ENCODE measurements around the gene STARD3NL. TPM values are rescaled to one million over a fixed set of nuclear protein-coding genes. Genes with fewer than 3 reads are reported as not detected.

STARD3NL gene
- total and polyA plus RNA-seq, 2 experiments from 2014 or later, result 64.0 to 68.1 TPM

DNA sequence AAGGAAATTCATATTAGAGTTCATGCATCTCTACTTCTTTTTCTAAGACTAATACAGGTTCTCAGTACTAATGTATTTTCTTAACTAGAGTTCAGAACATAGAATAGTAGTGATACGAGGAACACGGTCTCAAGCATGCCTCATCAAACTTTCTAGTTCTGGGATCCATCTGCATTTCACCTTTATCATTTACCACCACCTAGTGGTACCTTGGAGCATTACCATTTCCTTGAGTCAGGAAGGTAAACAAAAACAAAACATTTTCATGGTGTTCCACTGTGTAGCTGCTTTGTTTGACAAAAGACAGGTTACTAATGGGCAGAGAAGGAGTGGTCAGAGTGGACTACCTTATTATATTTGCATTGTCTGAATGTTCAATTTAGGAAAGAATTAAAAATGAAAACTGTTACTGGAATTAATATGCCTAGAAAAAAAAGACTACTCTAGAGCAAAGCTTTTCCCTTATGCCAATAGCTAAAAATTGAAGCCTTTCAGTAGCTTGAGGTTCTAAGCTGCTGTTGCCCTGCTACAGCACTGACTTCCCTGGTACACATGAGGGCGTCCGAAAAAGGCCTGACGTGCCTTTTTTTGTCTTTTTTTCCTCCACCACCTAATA lies 44.5 kb downstream of the STARD3NL start:
- WGBS, 2 experiments (ENCODE audit: low coverage in 1 of 2, low lambda C conversion rate in 2 of 2, missing lambda C conversion rate in 2 of 2), result 60 to 64% methylated on average over 5 of the region's 5 CpGs
- Histone ChIP-seq H3K79me2 (ENCODE audit: insufficient read depth) (no peaks in the 10 kb centered on the region), H3K9me2 (ENCODE audit: insufficient read depth) (no peaks in the 10 kb centered on the region), H2AFZ (no peak overlapping the region), H3K9ac (no peak overlapping the region), H3K4me1 (ENCODE audit: insufficient read depth) (no peaks in the 10 kb centered on the region), H3K27me3 (replicated peaks; ENCODE audit: insufficient read depth) (no peaks in the 10 kb centered on the region), H3F3A (ENCODE audit: insufficient read depth) (no peaks in the 10 kb centered on the region), H3K4me2 (ENCODE audit: unreplicated experiment) (no peak overlapping the region), H3K9me3 (ENCODE audit: low read depth) (no peaks in the 10 kb centered on the region), H3K4me3 (no peak overlapping the region), H3K36me3 (ENCODE audit: low read depth) (peaks cover 20% of the 10 kb centered on the region), H4K20me1 (ENCODE audit: insufficient read depth) (no peaks in the 10 kb centered on the region), H3K27ac (no peak overlapping the region)
- TF ChIP-seq EZH2phosphoT487 (IDR thresholded peaks at IDR 0.05; ENCODE audit: insufficient read depth, low read depth) (no peak), EZH2 (IDR thresholded peaks at IDR 0.05; ENCODE audit: insufficient read depth, poor library complexity, severe bottlenecking) (no peak)
- peak; percentile 64 for DNase-seq
- in situ Hi-C loops (cut with MboI), result loop anchor here (5.0 kb wide), 1 partner anchor 115 kb away; no protein-coding TSS in a partner anchor

DNA sequence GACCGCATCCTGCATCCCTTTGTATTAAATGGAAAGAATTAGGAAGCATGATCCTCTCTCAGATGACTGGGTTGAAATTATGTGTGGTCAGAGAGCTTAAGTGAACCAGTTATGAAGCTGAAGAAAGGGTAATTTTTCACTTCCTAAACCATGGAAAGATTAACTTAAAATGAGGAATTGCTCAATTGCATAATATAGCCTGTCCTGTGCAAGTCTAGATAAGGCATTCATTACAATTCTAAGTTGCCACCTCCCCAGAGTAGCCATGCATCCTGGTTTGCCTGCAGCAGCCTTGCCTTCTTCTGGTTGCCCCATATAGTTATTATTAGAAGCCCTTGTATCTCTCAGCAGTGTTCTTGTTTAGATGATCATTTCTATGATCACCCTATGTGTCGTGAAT lies 45.3 kb downstream of the STARD3NL start:
- in situ Hi-C loops (cut with MboI), result loop anchor here (5.0 kb wide), 1 partner anchor 116 kb away; no protein-coding TSS in a partner anchor
- H3K4me3 ChIP-seq, result no peak overlapping the region
- H3K27ac ChIP-seq, result no peak overlapping the region
- H3K9ac ChIP-seq, result no peak overlapping the region
- no peaks in the 10 kb centered on the region for H3K79me2 ChIP-seq (ENCODE audit: insufficient read depth)
- H3K4me2 ChIP-seq (ENCODE audit: unreplicated experiment), result no peak overlapping the region
- H3K9me3 ChIP-seq (ENCODE audit: low read depth), result no peaks in the 10 kb centered on the region
- H3F3A ChIP-seq (ENCODE audit: insufficient read depth), result no peaks in the 10 kb centered on the region
- H3K36me3 ChIP-seq (ENCODE audit: low read depth), result peaks cover 20% of the 10 kb centered on the region
- no peaks in the 10 kb centered on the region for H3K4me1 ChIP-seq (ENCODE audit: insufficient read depth)
- no peak for TF ChIP-seq EZH2 (IDR thresholded peaks at IDR 0.05; ENCODE audit: insufficient read depth, poor library complexity, severe bottlenecking)
- no peak for TF ChIP-seq EZH2phosphoT487 (IDR thresholded peaks at IDR 0.05; ENCODE audit: insufficient read depth, low read depth)
- no peaks in the 10 kb centered on the region for H3K27me3 ChIP-seq (replicated peaks; ENCODE audit: insufficient read depth)
- no peak for DNase-seq
- no peak overlapping the region for H2AFZ ChIP-seq
- H3K9me2 ChIP-seq (ENCODE audit: insufficient read depth), result no peaks in the 10 kb centered on the region
- H4K20me1 ChIP-seq (ENCODE audit: insufficient read depth), result no peaks in the 10 kb centered on the region
- 96 to 97% methylated on average over 2 of the region's 2 CpGs for WGBS, 2 experiments (ENCODE audit: low coverage in 1 of 2, low lambda C conversion rate in 2 of 2, missing lambda C conversion rate in 2 of 2)

DNA sequence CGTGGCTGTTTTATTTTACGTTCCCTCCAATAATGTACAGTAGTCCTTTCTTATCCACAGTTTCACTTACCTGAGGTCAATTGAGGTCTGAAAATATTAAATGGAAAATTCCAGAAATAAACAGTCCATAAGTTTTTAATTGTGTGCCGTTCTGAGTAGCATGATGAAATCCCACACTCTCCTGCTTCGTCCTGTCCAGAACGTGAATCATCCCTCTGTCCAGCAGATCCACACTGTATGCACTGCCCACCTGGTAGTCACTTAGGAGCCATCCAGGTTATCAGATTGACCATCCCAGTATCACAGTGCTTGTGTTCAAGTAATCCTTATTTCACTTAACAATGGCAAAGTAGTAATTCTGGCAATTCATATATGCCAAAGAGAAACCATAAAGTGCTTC lies 46.3 kb downstream of the STARD3NL start:
- H3K9ac ChIP-seq, result peak overlapping the region; percentile 28; the same call in 1 of the 2 replicates
- no peaks in the 10 kb centered on the region for H4K20me1 ChIP-seq (ENCODE audit: insufficient read depth)
- H3K27ac ChIP-seq, result no peak overlapping the region
- no peak for TF ChIP-seq EZH2phosphoT487 (IDR thresholded peaks at IDR 0.05; ENCODE audit: insufficient read depth, low read depth)
- no peak for TF ChIP-seq EZH2 (IDR thresholded peaks at IDR 0.05; ENCODE audit: insufficient read depth, poor library complexity, severe bottlenecking)
- H3K4me3 ChIP-seq, result no peak overlapping the region
- no peaks in the 10 kb centered on the region for H3K27me3 ChIP-seq (replicated peaks; ENCODE audit: insufficient read depth)
- WGBS, 2 experiments (ENCODE audit: low coverage in 1 of 2, low lambda C conversion rate in 2 of 2, missing lambda C conversion rate in 2 of 2), result 65 to 69% methylated on average over 5 of the region's 5 CpGs
- peaks cover 25% of the 10 kb centered on the region for H3K36me3 ChIP-seq (ENCODE audit: low read depth)
- no peaks in the 10 kb centered on the region for H3F3A ChIP-seq (ENCODE audit: insufficient read depth)
- no peaks in the 10 kb centered on the region for H3K9me2 ChIP-seq (ENCODE audit: insufficient read depth)
- no peak overlapping the region for H2AFZ ChIP-seq
- peak; percentile 29 for DNase-seq
- H3K4me2 ChIP-seq (ENCODE audit: unreplicated experiment), result no peak overlapping the region
- in situ Hi-C loops (cut with MboI), result loop anchor here (5.0 kb wide), 1 partner anchor 117 kb away; no protein-coding TSS in a partner anchor
- no peaks in the 10 kb centered on the region for H3K79me2 ChIP-seq (ENCODE audit: insufficient read depth)
- 0 out of 2 replicates have a peak, but pooled peaks cover 4% of the 10 kb centered on the region for H3K4me1 ChIP-seq (ENCODE audit: insufficient read depth)
- H3K9me3 ChIP-seq (ENCODE audit: low read depth), result no peaks in the 10 kb centered on the region

DNA sequence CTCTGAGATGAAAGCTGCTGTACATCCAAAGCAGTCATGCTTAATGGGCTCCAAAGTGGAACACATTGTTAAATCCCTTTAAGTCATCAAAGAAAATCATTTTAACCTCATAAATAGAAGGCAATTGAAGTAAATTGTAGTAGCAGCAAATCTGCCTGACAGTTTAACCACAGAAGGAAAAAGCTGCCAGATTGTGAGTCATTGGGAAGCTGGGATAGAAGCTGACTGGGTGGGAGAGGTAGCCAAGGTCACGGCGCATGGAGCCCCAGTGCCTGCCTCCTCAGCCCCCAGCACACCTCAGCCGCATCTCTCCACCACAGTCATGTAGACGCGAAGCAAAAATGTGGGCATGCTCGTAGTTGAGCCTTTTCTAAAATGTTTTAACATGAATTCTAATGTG lies 51.3 kb downstream of the STARD3NL start:
- Histone ChIP-seq H3F3A (ENCODE audit: insufficient read depth) (no peaks in the 10 kb centered on the region), H3K27me3 (replicated peaks; ENCODE audit: insufficient read depth) (no peaks in the 10 kb centered on the region), H3K4me1 (ENCODE audit: insufficient read depth) (0 out of 2 replicates have a peak, but pooled peaks cover 4% of the 10 kb centered on the region), H2AFZ (no peak overlapping the region), H3K9ac (no peak overlapping the region), H3K9me2 (ENCODE audit: insufficient read depth) (no peaks in the 10 kb centered on the region), H3K27ac (no peak overlapping the region), H3K9me3 (ENCODE audit: low read depth) (no peaks in the 10 kb centered on the region), H3K4me3 (no peak overlapping the region), H3K36me3 (ENCODE audit: low read depth) (peaks cover 22% of the 10 kb centered on the region; the same call in 1 of the 2 replicates), H4K20me1 (ENCODE audit: insufficient read depth) (no peaks in the 10 kb centered on the region), H3K79me2 (ENCODE audit: insufficient read depth) (no peaks in the 10 kb centered on the region), H3K4me2 (ENCODE audit: unreplicated experiment) (no peak overlapping the region)
- in situ Hi-C loops (cut with MboI), result no loop called here
- TF ChIP-seq EZH2phosphoT487 (IDR thresholded peaks at IDR 0.05; ENCODE audit: insufficient read depth, low read depth) (no peak), EZH2 (IDR thresholded peaks at IDR 0.05; ENCODE audit: insufficient read depth, poor library complexity, severe bottlenecking) (no peak)
- 97 to 100% methylated on average over 6 of the region's 6 CpGs for WGBS, 2 experiments (ENCODE audit: low coverage in 1 of 2, low lambda C conversion rate in 2 of 2, missing lambda C conversion rate in 2 of 2)
- DNase-seq, result peak; percentile 32

Measured in GM23248 (cell line).